CD4-positive, alpha-beta T cell treated with Interleukin-12 subunit alpha and Interleukin-12 subunit beta, for 1 hour (primary cell): ENCODE data around the gene TAS2R38.
A peak's percentile ranks its signal among the peaks of the same experiment; 100 is the strongest.

Source experiments
- DNase-seq: peaks from one replicate; pipeline ENCODE4 v3.0.0-alpha.2; 2020

The TAS2R38 gene

DNA sequence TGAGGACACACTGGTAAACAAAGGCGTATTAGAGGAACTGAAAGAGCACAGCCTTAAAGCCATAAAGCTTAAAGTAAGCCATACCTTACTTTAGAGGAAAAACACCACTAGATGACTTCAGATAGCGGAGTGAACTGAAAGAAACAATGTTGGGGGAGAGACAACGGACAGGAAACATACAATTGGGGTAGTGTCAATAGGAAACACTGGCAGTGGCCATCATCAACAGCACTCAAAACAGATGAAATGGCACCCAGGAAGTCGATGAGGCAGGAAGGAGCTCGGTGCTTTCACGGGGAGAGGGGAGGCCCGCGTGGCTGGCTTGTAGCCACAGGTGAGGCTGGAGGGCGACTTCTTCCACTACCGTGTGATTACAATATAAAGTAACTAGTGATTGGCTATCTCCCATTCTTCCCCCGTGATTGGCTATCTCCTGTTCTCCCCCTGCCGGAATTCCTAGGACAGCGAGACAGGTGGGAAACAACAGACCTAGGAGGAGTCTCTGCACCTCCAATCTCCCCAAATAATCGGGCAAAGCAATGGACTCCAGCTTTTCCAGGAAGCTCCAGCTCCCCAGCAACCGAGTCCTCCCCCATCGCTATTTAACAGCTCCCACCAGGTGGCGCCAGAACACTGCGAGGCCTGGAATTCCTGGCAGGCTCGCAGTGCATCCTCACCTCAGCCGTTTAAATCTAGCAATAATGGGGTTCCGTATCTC is 2.4 kb upstream of the TAS2R38 start:
- DNase-seq: peak; percentile 61

DNA sequence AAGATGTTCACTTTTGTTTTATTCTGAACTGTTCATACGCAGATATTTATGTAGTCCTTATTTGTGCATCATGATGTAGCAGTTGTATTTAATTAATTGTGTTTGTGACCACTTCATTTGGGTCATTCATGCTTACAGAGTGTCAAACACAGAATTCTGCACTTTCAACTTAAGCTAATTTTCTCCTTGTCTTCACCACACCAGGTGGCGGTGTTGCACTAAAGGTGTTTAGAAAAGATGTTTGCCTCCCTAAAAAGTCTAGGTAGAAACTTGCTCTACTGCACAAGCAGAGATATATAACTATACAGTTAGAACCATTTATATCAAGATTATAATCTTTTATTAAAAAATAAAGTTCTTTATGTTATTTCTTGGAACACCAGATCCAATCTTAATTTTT is 1.3 kb upstream of the TAS2R38 start:
- no peak for DNase-seq

DNA sequence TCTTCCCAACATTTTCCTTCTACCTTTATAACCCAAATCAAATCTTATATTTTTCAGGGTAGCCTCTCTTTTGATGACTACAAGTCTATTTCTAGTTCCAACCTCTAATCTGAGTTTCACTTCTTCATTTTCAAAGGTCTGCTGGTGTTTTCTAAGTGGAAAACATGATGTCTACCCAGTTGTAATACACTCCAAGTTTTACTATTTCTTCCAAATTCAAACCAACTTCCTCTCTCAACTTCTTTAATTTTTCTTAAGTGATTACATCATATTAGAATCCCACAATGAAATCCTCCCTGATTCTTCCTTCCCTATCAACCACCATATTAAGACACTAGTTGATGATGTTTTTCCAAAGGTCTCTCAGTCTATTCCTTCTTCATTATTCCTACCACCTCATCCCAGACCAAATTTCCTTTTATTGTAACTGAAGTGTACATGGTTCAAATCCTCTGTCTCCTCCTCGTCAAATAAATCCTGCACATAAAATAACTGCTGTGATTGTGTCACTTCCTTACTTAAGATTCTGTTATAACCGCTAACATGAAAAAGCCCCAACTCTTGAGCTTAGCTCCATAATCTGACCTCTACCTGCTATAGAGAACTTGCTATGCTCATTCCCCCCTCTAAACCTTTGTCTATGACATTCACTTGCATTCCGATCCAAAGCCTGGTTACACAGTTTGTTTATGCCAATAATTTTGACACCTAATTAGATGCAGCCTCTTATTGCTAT is 12.7 kb downstream of the TAS2R38 start:
- DNase-seq: peak; percentile 11

DNA sequence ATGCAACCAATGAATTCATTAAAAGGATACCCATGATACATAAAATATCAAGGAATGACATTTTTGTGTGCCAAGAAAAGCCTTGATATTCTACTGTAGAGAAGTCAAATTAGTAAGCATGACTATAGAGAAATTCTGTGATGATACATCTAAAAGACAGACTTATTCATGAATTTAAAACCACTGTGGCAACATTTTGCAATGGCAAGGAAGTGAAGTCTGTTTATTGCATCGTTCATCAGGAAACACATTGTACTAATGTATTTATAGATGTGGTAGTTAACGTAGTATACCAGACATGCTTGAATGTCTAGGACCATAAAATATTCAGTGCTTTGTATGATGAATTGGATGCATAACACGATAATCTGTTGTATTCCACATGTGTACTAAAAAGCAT is 17.5 kb downstream of the TAS2R38 start:
- no peak for DNase-seq

DNA sequence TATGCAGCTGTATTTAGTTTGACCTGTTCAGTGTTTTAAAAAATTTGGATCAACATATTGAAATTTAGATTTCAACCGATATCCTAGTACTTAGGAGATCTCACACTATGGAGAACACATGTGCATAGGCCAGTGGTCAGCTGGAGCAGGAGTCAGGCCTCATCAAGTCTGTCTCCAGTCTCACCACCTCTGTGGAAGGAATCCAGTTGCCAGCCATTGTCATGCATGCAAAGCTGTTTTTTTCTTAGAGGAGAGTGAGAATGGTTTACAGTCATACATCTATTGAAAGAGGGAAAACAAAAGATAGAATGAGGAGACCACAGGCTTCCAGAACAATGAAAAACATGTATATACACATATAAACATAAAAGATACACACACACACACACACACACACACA is 19.2 kb downstream of the TAS2R38 start:
- DNase-seq: no peak

DNA sequence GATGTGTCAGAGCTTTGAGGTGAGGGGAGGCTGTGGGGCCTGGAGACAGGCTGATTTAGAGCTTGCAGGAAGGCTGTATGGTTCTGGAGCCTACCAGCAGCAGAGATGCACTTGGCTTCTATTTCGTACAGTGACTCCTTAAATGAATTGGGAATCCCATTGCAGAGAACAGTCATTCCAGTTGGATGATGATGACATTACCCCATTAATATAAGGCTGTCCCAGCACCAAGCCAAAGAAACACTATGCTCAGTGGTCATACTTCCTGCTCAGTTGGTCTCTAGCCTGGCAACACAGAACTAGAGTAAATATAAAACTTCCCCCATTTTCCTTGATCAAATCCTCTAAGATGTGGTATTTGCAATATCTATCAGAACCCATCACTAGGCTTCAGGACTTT is 21.1 kb downstream of the TAS2R38 start:
- DNase-seq: no peak

DNA sequence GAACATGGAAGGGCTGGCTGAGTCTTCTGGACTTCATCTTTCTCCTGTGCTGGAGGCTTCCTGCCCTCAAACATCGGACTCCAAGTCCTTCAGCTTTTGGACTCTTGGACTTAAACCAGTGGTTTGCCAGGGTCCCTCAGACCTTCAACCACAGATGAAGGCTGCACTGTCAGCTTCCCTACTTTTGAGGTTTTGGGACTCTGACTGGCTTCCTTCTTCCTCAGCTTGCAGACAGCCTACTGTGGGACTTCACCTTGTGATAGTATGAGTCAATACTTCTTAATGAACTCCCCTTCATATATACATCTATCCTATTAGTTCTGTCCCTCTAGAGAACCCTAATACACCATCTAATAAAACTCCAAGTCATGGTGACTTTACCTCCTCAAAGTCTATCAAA is 22.8 kb downstream of the TAS2R38 start:
- DNase-seq: no peak

DNA sequence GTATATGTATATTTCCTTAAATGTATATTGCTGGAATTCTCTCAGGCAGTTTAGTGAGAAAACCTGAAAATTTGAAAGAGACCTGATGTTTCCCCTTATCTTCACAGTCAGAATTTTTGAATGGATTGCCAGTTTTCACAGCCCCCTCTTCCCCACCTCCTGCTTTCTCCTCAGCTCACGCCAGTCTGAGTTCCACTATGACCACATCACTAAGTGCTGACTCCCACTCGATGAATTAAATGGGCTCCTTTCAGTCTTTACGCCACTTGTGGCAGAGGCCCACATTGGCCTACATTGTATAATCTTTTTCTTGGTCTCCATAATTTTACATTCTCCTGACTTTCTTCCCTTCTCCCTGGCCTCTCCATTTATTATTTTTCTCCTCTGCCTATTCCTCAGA is 23.7 kb downstream of the TAS2R38 start:
- no peak for DNase-seq

DNA sequence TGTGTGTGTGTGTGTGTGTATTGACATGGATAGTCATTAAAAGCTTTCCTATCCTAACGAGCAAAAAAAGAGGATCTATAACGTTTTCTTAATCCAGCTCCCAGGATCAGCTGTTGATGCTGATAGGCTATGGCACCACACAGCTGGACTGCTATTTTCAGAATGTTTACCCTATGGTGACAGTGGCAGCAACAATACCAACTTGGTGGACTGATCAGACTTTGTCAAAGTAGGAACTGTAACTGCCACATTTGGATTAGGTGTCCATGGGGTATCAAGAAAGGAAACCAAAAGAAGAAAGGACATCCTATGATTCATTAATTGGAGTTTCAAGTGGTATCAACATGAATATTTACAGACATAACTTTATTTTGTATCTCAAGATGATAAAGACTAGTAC is 24.1 kb downstream of the TAS2R38 start:
- DNase-seq: no peak

DNA sequence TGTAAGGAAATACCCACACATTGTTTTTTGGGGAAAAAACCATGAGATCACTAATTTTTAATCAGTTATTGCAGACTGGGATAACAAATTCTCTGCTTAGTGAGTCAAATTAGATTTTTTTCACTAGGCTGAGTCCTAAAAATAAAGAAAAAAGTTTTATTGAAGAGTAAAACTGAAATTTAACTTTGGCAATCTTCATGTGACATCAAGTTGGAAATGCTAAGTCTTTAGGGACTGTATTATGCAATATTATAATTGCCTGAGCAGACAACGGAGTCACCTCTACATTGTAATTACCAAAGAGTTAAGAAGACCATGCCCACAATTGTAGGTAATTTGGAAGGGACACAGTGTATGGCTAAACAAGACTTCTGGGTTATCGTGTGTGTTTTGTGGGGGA is 24.6 kb downstream of the TAS2R38 start:
- DNase-seq: no peak

DNA sequence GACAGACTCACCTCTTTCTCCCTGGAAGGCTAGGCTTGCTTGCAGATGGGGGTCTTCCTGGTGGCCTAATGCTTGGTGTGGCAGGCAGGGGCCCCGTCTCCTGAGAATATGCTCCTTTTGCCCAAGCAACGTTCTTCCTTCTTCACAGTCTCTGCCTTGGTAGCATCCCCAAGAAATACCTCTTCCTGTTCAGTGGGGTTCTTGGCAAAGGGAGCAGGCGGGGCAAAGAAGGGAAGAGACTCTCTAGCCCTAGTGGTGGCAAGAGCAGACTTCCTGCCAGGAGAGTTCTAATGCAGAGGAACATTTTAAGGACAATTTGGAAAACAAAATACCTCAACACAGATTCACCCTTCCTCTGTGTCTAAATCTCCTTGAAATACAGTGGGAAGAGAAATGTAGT is 26.8 kb downstream of the TAS2R38 start, which contains the start of gene CLEC5A:
CLEC5A (minus strand) TSS at position 179 of the 400 bp plus-strand sequence. CDS start 682 bp downstream, outside the sequence.
- no peak for DNase-seq

DNA sequence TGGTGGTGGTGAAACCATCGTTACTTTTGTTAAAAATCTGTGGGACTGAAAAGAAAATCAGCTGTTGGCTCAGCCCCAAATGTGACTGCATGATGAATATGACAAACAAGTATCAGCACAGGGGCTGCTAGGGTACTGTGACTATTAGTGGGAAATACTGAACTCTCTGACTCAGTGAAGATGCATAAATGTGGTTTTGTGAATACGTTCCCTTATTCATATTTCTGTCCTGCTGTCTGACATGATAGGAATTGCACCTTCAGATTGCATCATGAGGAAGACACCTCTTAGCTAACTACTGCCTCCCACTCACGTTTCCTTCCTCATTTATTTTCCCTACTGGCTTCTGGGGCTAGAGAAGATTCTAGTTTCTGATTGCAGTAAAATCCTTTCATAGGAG is 28.2 kb downstream of the TAS2R38 start:
- DNase-seq: peak; percentile 3

DNA sequence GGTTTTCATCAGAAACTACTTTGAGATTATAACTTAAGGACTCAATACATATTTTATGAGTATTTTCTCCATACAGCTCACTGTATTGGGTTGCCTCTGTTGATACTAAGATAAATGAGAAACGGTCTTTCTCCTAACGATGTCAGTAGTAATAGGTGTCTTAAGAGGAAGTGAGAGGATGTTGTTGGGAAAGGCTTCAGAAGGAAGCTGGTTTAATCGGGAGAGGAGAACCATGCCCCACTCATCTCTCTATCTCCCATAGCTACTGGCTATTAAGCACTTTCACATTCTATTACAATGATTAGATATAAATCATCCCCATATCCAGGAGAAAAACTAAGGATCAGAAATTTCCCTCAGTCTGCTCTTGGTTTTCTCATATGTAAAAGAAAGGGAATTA is 28.8 kb downstream of the TAS2R38 start:
- no peak for DNase-seq

DNA sequence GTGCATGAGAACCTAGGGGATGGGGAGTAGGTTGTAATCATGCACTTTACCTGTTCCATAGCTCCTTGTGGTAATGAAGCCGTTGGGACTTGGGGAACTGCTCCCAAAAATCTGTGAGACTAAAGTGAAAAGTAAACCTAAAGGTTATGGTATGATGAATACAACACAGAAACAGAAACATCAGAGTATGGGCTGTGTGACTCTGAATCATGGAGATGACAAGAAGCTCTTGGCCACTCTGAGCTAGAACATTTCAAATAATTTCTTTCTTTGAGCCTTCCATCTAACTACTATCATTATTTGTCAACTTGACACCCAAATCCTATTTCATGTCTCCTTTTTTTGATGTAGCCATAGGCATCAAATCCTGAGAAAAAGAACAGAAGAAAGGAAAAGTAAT is 29.7 kb downstream of the TAS2R38 start:
- no peak for DNase-seq

DNA sequence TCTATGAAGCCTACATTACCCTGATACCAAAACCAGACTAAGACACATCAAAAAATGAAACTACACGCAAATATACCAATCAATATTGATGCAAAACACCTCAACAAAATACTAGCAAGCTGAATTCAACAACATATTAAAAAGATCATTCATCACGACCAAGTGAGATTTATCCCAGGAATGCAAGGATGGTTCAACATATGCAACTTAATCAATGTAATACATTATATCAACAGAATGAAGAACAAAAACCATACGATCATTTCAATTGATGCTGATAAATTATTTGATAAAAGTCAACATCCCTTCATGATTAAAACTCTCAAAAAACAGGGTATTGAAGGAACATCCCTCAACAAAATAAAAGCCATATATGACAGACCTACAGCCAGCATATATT is 32.5 kb downstream of the TAS2R38 start:
- DNase-seq: no peak

DNA sequence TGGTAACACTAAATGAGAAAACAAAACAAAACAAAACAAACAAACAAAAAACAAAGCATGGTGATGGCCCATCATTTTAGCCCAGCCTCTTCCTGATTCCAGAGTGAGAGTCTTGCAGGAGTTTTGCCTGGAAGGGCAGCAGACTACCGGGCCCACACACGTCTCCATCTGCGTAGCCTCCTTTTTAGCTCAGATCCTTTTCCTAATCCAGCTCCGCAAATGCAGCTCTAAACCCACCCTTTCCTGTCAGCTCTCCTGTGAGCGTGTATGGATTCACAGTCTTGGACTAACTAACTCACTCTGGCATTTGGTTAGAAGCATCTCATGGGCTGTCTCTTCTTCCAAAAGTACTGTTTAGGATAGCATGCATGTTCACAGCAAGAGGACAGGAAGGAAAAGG is 43.4 kb downstream of the TAS2R38 start:
- DNase-seq: no peak

DNA sequence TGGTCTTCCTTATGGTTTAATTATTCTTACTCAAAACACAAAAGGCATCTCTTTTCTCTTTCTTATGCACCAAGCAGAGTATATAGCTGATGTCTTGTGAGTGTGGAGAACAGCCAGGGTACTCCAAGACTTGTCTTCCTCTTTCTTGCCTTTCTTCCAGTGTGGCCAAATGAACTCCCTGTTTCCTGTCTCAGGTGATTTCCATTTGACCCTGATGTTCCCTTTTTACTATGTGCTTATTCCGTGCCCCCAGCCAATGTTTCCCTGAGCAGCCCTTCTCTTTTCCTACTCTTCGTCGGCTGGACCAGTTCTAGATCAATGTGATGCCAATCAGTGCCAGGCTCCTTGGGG is 44.8 kb downstream of the TAS2R38 start:
- no peak for DNase-seq

DNA sequence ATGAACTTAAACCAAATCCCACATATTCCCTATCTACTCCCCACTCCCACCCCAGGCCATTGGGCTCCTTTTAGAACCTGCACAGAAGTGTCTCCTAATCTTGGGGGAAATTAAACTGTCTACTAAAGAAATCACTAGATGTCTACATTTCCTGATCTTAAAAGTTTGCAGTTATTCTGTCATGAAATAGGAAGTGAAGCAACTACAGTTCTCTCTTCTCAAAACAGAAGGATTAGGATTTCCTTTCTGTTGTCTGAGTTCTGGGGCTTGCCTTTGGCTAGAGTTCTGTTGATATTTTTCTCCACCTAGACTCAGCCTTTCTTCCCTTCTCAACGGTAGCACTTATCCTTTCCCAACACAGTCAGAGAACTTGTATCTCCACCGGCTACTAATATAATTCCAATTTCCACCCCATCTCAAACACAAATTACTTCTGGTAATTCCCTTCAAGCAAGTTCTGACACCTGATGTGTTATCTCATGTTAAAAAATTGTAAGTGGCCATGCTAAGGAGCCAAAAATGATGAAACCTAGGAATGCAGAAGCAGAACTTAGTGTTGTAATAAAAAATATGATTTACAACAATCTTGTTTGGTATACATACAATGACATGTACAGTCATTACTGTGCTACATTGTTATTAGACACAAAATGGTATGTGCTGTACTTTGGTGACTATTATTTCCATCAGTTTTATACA is 45.3 kb downstream of the TAS2R38 start:
- DNase-seq: no peak
